Measurements from ENCODE around the gene SLC30A7.
A peak's percentile ranks its signal among the peaks of the same experiment; 100 is the strongest.
"Not testable (repeated sequence)": the region's sequence is repeated elsewhere in the genome, so short reads cannot be mapped to it uniquely, and the experiment has no call there.

The SLC30A7 gene

DNA sequence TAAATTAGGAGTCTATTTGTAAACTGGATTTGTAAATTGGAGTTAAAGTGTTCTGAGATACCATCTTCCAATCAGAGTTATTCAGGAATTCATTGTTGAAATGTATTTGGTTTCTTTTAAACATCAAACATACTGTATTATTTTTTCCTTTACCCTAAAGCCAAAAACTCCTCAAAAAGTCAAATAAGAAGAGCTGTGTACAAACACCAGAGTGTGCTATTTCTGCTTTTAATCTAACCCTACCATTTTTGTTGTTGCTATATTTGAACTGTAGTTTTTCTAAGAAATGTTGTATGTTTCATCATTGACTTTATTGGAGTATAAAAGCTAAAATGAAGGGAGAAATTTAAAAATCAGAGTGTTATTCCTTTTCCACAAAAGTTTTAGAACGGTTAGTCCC is 35.8 kb downstream of the SLC30A7 start:
- no peaks in the 10 kb centered on the region for H3K27me3 ChIP-seq (replicated peaks in 2 of 5; ENCODE audit: control insufficient read depth in 4 of 5, insufficient read depth in 5 of 5, low read length in 4 of 5)
- no peaks in the 10 kb centered on the region for H3K9me3 ChIP-seq (ENCODE audit: control extremely low read depth in 1 of 5, control insufficient read depth in 4 of 5, insufficient read depth in 2 of 5, low read depth in 1 of 5, low read length in 4 of 5)
- ChIA-PET CTCF (interaction anchor here (1.5 to 2.3 kb wide), 3 partner anchors 307 to 359 kb away, joined by 4 to 7 read pairs (median 5); no protein-coding TSS in a partner anchor), POLR2A (no interaction called here)
- no CpG with 5 or more reads among the region's 1 CpG for WGBS (ENCODE audit: insufficient coverage)
- no peak overlapping the region for H3K4me3 ChIP-seq (ENCODE audit: control insufficient read depth in 1 of 7, extremely low read depth in 1 of 7, insufficient read depth in 4 of 7, low read depth in 2 of 7, low read length in 6 of 7)
- H3K4me1 ChIP-seq (ENCODE audit: control extremely low read depth in 1 of 4, control insufficient read depth in 4 of 4, insufficient read depth in 4 of 4, low read length in 3 of 4) = peaks cover 7 to 16% (median 8%) of the 10 kb centered on the region in 4 experiments
- peaks cover 4 to 13% (median 7%) of the 10 kb centered on the region in 4 experiments for H3K36me3 ChIP-seq (ENCODE audit: control insufficient read depth in 4 of 4, insufficient read depth in 4 of 4, low read length in 3 of 4)
- peak in 2 of 3 donors; percentile 18 to 22 for DNase-seq
- H3K27ac ChIP-seq (ENCODE audit: insufficient read depth in 1 of 2, low read depth in 1 of 2, low read length in 2 of 2, poor library complexity in 1 of 2, severe bottlenecking in 2 of 2) = no peak overlapping the region

DNA sequence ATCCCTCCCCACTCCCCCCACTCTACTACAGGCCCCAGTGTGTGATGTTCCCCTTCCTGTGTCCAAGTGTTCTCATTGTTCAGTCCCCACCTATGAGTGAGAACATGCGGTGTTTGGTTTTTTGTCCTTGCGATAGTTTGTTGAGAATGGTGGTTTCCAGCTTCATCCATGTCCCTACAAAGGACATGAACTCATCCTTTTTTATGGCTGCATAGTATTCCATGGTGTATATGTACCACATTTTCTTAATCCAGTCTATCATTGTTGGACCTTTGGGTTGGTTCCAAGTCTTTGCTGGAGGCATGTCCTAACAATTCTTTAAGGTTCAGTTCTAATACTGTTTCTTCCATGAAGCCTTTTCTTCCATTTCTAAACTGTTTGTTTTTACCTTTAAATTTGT is 37.7 kb downstream of the SLC30A7 start:
- DNase-seq; POLR2A ChIA-PET; H3K27ac ChIP-seq (ENCODE audit: insufficient read depth in 1 of 2, low read depth in 1 of 2, low read length in 2 of 2, poor library complexity in 1 of 2, severe bottlenecking in 2 of 2); H3K4me3 ChIP-seq (ENCODE audit: control insufficient read depth in 1 of 7, extremely low read depth in 1 of 7, insufficient read depth in 4 of 7, low read depth in 2 of 7, low read length in 6 of 7); H3K4me1 ChIP-seq (ENCODE audit: control extremely low read depth in 1 of 4, control insufficient read depth in 4 of 4, insufficient read depth in 4 of 4, low read length in 3 of 4); H3K9me3 ChIP-seq (ENCODE audit: control extremely low read depth in 1 of 5, control insufficient read depth in 4 of 5, insufficient read depth in 2 of 5, low read depth in 1 of 5, low read length in 4 of 5); H3K27me3 ChIP-seq (replicated peaks in 2 of 5; ENCODE audit: control insufficient read depth in 4 of 5, insufficient read depth in 5 of 5, low read length in 4 of 5): not testable (repeated sequence)
- CTCF ChIA-PET = interaction anchor here (1.2 to 2.3 kb wide), 2 partner anchors 8 to 357 kb away, joined by 5 to 7 read pairs; no protein-coding TSS in a partner anchor
- no CpG with 5 or more reads among the region's 2 CpGs for WGBS (ENCODE audit: insufficient coverage)
- peaks cover 4 to 31% (median 11%) of the 10 kb centered on the region in 4 experiments for H3K36me3 ChIP-seq (ENCODE audit: control insufficient read depth in 4 of 4, insufficient read depth in 4 of 4, low read length in 3 of 4)

DNA sequence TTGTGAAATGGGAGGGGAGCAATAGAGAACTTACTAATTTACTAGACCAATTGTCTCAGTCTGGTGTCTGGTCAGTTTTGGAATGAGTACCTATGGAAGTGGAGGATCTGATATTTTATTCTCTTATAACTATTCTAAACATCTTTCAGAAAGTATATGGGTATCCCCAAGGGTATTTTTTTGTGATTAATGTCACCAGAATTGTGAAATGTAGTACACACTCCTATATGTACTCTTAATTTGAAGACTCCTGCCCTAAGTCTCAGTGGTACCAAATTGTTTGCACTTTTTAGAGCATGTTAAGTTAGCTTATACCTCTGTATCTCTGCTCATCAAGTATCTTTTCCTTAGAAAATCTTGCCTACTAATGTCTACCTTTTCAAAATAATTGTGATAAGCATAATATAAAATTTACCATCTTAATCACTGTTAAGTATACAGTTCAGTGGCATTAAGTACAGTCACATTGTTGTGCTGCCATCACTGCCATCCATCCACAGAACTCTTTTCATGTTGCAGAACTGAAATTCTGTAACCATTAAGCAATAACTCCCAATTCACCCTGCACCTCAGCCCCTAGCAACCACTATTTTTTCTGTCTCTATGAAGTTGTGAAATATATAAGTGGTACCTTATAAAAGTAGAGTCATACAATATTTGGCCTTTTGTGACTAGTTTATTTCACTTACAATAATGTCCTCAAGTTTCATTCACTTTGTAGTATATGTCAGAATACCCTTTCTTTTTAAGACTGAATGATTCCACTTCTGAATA is 40.5 kb downstream of the SLC30A7 start:
- Histone ChIP-seq H3K36me3 (ENCODE audit: control insufficient read depth in 4 of 4, insufficient read depth in 4 of 4, low read length in 3 of 4) (peaks cover 7 to 38% (median 21%) of the 10 kb centered on the region in 4 experiments), H3K4me1 (ENCODE audit: control extremely low read depth in 1 of 4, control insufficient read depth in 4 of 4, insufficient read depth in 4 of 4, low read length in 3 of 4) (no peaks in the 10 kb centered on the region), H3K9me3 (ENCODE audit: control extremely low read depth in 1 of 5, control insufficient read depth in 4 of 5, insufficient read depth in 2 of 5, low read depth in 1 of 5, low read length in 4 of 5) (peaks cover 0 to 4% (median 0%) of the 10 kb centered on the region in 5 experiments), H3K4me3 (ENCODE audit: control insufficient read depth in 1 of 7, extremely low read depth in 1 of 7, insufficient read depth in 4 of 7, low read depth in 2 of 7, low read length in 6 of 7) (no peak overlapping the region), H3K27me3 (replicated peaks in 2 of 5; ENCODE audit: control insufficient read depth in 4 of 5, insufficient read depth in 5 of 5, low read length in 4 of 5) (no peaks in the 10 kb centered on the region), H3K27ac (ENCODE audit: insufficient read depth in 1 of 2, low read depth in 1 of 2, low read length in 2 of 2, poor library complexity in 1 of 2, severe bottlenecking in 2 of 2) (no peak overlapping the region)
- DNase-seq = no peak
- POLR2A ChIA-PET = interaction anchor here (0.6 kb wide), 1 partner anchor 1166 kb away, joined by 3 read pairs; no protein-coding TSS in a partner anchor
- CTCF ChIA-PET = interaction anchor here (1.4 kb wide), 1 partner anchor 13 kb away, joined by 3 read pairs; no protein-coding TSS in a partner anchor

DNA sequence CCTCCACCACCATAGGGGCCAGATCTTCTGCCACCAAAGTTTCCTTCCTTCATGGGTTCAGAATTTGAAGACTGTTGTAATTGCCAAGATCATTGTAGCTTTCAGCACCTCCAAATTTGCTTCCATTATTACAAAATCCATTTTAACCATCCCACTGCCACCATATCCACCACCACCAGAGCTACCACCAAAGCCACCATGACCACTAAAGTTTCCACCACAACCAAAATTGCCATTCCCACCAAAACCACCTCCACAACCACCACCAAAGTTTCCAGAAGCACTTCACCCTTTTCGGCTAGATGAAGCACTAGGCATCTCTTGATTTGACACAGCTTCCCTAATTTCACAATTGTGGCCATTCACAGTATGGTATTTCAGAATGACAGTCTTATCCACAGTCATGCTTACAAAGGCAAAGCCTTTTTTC is 45.2 kb downstream of the SLC30A7 start:
- Histone ChIP-seq H3K27me3 (replicated peaks in 2 of 5; ENCODE audit: control insufficient read depth in 4 of 5, insufficient read depth in 5 of 5, low read length in 4 of 5) (no peaks in the 10 kb centered on the region), H3K36me3 (ENCODE audit: control insufficient read depth in 4 of 4, insufficient read depth in 4 of 4, low read length in 3 of 4) (peaks cover 11 to 50% (median 24%) of the 10 kb centered on the region in 4 experiments), H3K4me3 (ENCODE audit: control insufficient read depth in 1 of 7, extremely low read depth in 1 of 7, insufficient read depth in 4 of 7, low read depth in 2 of 7, low read length in 6 of 7) (no peak overlapping the region), H3K27ac (ENCODE audit: insufficient read depth in 1 of 2, low read depth in 1 of 2, low read length in 2 of 2, poor library complexity in 1 of 2, severe bottlenecking in 2 of 2) (no peak overlapping the region), H3K9me3 (ENCODE audit: control extremely low read depth in 1 of 5, control insufficient read depth in 4 of 5, insufficient read depth in 2 of 5, low read depth in 1 of 5, low read length in 4 of 5) (peaks cover 0 to 4% (median 0%) of the 10 kb centered on the region in 5 experiments), H3K4me1 (ENCODE audit: control extremely low read depth in 1 of 4, control insufficient read depth in 4 of 4, insufficient read depth in 4 of 4, low read length in 3 of 4) (no peaks in the 10 kb centered on the region)
- POLR2A ChIA-PET = no interaction called here
- CTCF ChIA-PET = interaction anchor here (1.2 to 1.8 kb wide), 2 partner anchors 8 to 19 kb away, joined by 5 read pairs; no protein-coding TSS in a partner anchor
- WGBS (ENCODE audit: insufficient coverage) = 100% methylated on average over 1 of the region's 1 CpG
- no peak for DNase-seq

DNA sequence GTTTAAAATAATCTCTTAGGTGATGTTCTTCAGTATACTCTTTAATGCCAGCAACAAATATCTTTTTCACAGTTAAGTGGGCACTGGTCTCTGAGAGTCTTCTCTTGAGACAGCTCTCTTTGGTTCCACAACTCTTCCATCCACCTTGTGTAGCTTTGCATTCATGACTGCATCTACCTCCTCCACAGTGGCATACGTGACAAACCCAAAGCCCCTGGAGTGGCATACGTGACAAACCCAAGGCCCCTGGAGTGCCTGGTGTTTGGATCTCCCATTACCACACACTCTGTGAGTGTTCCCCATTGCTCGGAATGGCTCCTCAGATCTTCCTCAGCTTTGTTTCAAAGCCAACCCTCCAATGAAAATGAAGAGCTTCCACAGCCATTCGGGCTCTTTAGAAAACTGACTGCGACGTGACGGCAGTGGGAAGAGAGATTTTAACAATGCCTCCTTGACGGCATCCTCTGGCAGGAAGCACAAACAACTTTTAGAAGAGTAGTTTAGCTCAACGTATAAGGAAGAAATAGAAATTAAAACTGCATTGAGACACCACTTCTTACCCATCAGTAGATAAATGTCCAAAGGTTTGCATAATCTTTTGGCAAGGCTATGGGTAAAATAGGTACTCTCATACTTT is 45.8 kb downstream of the SLC30A7 start:
- DNase-seq = no peak
- Histone ChIP-seq H3K27me3 (replicated peaks in 2 of 5; ENCODE audit: control insufficient read depth in 4 of 5, insufficient read depth in 5 of 5, low read length in 4 of 5) (no peaks in the 10 kb centered on the region), H3K4me3 (ENCODE audit: control insufficient read depth in 1 of 7, extremely low read depth in 1 of 7, insufficient read depth in 4 of 7, low read depth in 2 of 7, low read length in 6 of 7) (no peak overlapping the region), H3K27ac (ENCODE audit: insufficient read depth in 1 of 2, low read depth in 1 of 2, low read length in 2 of 2, poor library complexity in 1 of 2, severe bottlenecking in 2 of 2) (no peak overlapping the region), H3K4me1 (ENCODE audit: control extremely low read depth in 1 of 4, control insufficient read depth in 4 of 4, insufficient read depth in 4 of 4, low read length in 3 of 4) (no peaks in the 10 kb centered on the region), H3K36me3 (ENCODE audit: control insufficient read depth in 4 of 4, insufficient read depth in 4 of 4, low read length in 3 of 4) (peaks cover 7 to 44% (median 23%) of the 10 kb centered on the region in 4 experiments), H3K9me3 (ENCODE audit: control extremely low read depth in 1 of 5, control insufficient read depth in 4 of 5, insufficient read depth in 2 of 5, low read depth in 1 of 5, low read length in 4 of 5) (peaks cover 0 to 4% (median 0%) of the 10 kb centered on the region in 5 experiments)
- 100% methylated on average over 3 of the region's 9 CpGs for WGBS (ENCODE audit: insufficient coverage)
- ChIA-PET CTCF (interaction anchor here (1.2 to 1.8 kb wide), 3 partner anchors 9 to 19 kb away, joined by 5 read pairs; no protein-coding TSS in a partner anchor), POLR2A (no interaction called here)

DNA sequence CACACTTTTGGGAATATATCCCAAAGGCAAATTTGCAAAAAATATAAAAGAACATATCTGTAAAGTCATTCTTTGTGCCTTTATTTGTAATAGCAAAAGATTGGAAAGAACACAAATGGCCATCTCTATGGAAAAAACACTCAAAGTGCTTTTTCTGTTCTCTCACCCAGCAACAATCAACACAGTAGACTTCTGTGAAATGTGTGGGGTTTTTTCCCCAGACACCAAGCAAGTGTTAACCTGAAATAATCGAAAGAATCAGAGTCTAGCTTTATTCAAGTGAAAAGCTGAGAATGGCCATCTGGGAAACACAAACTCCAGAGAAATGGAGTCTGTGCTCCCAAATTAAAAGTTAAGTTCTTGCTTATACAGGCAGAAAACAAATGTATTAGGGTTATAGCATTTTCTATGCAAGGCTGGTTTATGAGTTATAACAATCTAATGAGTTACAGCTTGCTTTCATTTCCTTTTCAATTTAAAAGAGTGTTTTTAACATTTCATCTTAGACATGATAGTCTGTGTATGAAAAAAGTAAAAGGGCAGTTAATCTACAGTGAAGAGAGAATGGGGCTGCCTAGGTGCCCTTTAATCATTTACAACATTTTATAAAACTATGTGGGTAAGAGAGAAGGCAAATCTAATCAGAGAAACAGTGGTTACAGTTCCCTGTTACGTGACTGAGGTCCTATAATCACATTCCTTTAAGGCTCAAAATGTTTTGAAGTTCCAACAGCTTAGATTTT is 46.6 kb downstream of the SLC30A7 start:
- no peak for DNase-seq
- Histone ChIP-seq H3K4me3 (ENCODE audit: control insufficient read depth in 1 of 7, extremely low read depth in 1 of 7, insufficient read depth in 4 of 7, low read depth in 2 of 7, low read length in 6 of 7) (no peak overlapping the region), H3K27ac (ENCODE audit: insufficient read depth in 1 of 2, low read depth in 1 of 2, low read length in 2 of 2, poor library complexity in 1 of 2, severe bottlenecking in 2 of 2) (no peak overlapping the region), H3K4me1 (ENCODE audit: control extremely low read depth in 1 of 4, control insufficient read depth in 4 of 4, insufficient read depth in 4 of 4, low read length in 3 of 4) (no peaks in the 10 kb centered on the region), H3K36me3 (ENCODE audit: control insufficient read depth in 4 of 4, insufficient read depth in 4 of 4, low read length in 3 of 4) (peaks cover 7 to 38% (median 22%) of the 10 kb centered on the region in 4 experiments), H3K27me3 (replicated peaks in 2 of 5; ENCODE audit: control insufficient read depth in 4 of 5, insufficient read depth in 5 of 5, low read length in 4 of 5) (no peaks in the 10 kb centered on the region), H3K9me3 (ENCODE audit: control extremely low read depth in 1 of 5, control insufficient read depth in 4 of 5, insufficient read depth in 2 of 5, low read depth in 1 of 5, low read length in 4 of 5) (peaks cover 0 to 4% (median 2%) of the 10 kb centered on the region in 5 experiments)
- POLR2A ChIA-PET = no interaction called here
- CTCF ChIA-PET = interaction anchor here (0.8 to 1.8 kb wide), 4 partner anchors 10 to 346 kb away, joined by 4 to 5 read pairs (median 5); no protein-coding TSS in a partner anchor
- WGBS (ENCODE audit: insufficient coverage) = 100% methylated on average over 1 of the region's 2 CpGs

Measured in common myeloid progenitor, CD34-positive (primary cell).